Testis (tissue), 2 donors: Measurements from ENCODE around the gene MALAT1.

ENCODE experiments used
- CTCF ChIP-seq, 3 experiments: fragments of 450-650 bp in 2 of 3; fragments of 200-600 bp in 1 of 3; sonication (generic) in 1 of 3; IDR thresholded peaks; one replicate each; pipeline ENCODE4 v1.5.1; 2016 to 2019; ENCODE audit warnings: antibody characterized with exemption in 3 of 3, mild to moderate bottlenecking in 2 of 3, moderate library complexity in 1 of 3
- POLR2A ChIP-seq: fragments of 450-650 bp; IDR thresholded peaks from one replicate; pipeline ENCODE4 v1.6.1; 2017; ENCODE audit warnings: antibody characterized with exemption, mild to moderate bottlenecking, moderate library complexity

GRCh38 chr11:65503368-65503948, 4.6 kb downstream of the MALAT1 start:
- TF ChIP-seq CTCF (IDR thresholded peaks at IDR 0.05) (no peak), POLR2A (no peak)
